Inflammatory macrophage treated with lipopolysaccharide for 4 hours (primary cell): Measurements from ENCODE around the gene THBS1.

Experiments used
- DNase-seq: peaks from one replicate; pipeline ENCODE4 v3.0.0-alpha.2; 2020

THBS1 gene

DNA sequence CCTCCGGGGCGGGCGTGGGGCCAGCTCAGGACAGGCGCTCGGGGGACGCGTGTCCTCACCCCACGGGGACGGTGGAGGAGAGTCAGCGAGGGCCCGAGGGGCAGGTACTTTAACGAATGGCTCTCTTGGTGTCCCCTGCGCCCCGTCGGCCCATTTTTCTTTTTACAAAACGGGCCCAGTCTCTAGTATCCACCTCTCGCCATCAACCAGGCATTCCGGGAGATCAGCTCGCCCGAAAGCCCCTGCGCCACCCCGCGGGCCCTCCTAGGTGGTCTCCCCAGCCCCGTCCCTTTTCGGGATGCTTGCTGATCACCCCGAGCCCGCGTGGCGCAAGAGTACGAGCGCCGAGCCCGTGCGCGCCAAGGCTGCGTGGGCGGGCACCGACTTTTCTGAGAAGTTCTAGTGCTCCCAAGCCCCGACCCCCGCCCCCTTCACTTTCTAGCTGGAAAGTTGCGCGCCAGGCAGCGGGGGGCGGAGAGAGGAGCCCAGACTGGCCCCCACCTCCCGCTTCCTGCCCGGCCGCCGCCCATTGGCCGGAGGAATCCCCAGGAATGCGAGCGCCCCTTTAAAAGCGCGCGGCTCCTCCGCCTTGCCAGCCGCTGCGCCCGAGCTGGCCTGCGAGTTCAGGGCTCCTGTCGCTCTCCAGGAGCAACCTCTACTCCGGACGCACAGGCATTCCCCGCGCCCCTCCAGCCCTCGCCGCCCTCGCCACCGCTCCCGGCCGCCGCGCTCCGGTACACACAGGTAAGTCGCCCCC lies at the start of gene THBS1:
THBS1 (plus strand) TSS at position 595 of the 757 bp plus-strand sequence. CDS start 779 bp downstream, outside the sequence.
- peak; percentile 18 for DNase-seq

- DNase-seq: no peak
Measured at GRCh38 chr15:39534996-39535395, 45.9 kb upstream of the THBS1 start.

DNA sequence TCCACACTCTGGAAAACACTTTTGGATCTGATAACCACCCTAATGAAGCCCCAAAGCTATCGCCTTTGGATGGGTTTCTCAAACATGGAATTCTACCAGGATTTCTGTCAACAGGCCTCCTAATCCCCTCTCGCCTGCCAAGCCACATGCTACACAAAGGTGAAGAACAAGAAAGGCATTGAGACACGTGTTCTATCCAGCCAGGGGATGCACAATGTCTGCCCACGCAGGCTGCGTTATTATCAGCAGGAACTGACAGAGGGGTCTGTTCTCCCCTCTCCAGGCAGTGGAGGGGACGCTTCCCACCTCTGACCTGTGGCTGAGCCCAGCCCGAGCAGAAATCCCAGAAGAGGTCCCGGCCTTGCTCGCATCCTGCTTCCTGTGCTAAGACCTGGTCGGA lies 45.4 kb upstream of the THBS1 start:
- no peak for DNase-seq

GRCh38 chr15:39538936-39539335 lies 41.9 kb upstream of the THBS1 start:
- no peak for DNase-seq

DNA sequence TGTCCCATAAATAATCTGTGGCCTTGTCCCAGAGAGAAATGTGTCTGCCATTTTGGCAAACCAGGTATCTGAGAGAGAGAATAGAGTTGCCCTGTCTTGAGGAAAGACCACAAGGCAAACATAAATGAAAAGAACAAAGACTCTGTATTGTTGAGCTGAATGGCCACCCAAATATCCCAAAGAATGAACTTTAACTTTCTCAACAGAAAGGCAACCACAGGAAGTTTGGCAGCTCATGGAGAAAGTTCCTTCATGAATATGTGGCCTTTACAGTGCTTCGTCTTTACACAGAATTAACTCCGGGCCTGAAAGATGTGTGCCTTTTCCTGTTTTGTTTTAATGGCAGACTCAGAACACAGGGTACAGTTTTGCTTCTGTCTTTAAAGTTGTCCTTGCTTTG lies 41.4 kb upstream of the THBS1 start:
- DNase-seq: no peak

DNA sequence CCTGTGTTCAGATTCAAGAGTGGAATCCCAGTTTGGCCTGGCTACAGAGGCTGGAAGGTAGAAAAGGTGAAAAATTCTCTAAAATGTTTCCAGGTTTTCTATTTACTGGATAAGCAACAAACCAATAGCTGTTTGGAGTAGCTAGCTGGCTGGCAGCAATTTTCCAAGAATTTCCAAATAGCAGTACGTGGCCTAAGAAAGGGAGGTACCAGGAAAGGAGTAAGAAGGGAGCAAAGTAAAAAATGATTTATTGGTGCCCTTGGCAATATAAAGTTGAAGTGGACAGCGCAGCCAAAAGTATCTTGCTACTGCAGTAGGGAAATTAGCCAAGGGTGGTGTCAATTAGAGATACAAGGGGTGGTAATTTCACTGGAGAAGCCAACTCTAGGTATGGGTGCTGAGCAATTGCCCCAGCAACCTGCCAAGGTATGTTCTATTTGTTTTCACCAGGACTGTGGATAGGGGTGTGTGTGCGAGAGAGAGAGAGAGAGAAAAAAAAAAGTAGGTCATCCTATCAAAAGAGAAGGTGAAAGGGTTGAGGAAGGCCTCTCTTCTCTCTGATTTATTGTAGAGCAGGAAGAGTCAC lies 40.8 kb upstream of the THBS1 start:
- no peak for DNase-seq

- no peak for DNase-seq
Measured at GRCh38 chr15:39542385-39543065, 38.4 kb upstream of the THBS1 start.

DNA sequence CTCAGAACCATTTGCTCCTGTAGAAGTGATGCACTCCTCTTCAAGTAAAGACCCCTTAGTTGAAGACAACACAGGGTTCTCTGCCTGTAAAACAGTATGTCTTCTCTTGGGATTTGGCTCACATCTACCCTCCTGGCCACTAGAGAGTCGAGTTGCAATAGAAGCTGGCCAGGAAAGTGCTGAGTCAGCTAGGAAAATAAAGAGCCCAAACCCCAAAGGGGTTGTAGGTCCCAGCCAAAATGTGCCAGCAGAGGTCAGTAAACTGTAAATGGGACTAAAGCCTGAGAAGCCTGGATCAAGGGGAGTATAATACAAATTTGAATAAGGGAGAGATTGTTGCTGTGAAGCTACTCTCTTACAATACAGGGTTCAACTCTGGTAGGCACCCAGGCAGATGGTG lies 37.2 kb upstream of the THBS1 start:
- DNase-seq: no peak

DNA sequence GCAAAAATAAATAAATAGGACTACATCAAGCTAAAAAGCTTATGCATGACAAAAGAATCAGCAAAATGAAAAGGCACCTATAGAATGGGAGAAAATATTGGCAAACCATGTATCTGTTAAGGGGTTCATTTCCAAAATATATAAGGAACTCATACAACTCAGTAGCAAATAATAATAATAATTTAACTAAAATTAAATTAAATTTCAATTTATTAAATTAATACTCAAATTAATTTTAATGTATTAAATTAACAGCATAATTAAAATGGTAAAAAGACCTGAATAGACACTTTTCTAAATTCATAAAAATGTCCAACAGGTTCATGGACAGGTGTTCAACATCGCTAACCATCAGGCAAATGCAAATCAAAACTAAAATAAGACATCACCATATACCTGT lies 34.0 kb upstream of the THBS1 start:
- no peak for DNase-seq

- no peak for DNase-seq
Measured at GRCh38 chr15:39548561-39548960, 32.3 kb upstream of the THBS1 start.

- DNase-seq: no peak
Measured at GRCh38 chr15:39549912-39550311, 31.0 kb upstream of the THBS1 start.

DNA sequence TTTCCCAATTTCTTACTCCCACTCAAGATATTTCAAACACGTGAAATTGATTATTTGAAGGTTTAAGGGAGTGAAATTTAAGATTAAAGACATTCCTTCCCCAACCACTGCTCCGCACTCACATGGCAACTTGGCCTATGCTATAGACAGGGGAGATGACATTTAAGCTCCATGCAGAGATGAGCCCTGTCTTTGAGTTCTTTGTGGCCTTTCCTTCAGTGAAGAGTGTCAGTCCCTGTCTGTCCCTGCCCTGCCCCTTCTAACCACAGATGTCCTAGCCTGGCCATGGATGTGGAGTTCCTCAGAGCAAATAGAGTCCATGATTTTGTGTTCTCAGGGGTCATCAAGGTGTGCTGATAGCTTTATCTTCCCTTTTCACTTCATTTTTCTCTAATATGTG lies 29.4 kb upstream of the THBS1 start:
- no peak for DNase-seq

GRCh38 chr15:39552556-39552955 lies 28.3 kb upstream of the THBS1 start:
- DNase-seq: no peak

DNA sequence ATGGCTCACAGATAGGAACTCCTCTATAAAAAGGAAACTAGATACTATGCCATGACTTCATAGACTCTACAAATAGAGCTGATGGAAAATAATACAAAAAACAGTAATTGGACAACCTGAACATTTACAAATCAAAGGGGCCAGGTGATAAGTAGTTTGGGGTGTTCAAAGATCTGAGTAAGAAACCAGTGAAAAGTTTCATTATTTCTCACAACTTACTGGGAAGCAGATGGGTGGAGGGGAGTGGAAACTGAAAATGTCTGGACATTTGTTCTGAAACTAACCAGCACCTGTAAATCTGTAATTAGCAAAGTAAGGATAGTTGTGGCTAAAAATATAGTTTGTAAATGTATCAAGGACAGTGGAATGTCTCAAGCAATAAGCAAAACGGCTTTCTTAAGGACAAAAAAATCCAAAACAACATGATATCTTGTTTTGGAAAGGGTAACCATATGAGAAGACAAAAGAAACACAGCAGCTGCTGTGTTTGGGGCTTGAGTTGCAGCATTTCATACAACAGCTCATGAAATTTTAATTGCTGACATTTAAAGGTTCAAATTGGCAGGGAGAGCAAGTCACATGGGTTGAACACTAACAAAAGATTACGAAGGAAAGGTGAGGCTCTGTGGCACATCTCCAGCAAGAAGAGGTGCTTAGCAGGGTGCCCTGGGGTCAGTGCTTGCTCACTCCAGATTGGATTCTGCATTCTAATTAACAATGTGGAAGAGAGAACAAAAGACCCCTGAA lies 26.8 kb upstream of the THBS1 start:
- DNase-seq: no peak

GRCh38 chr15:39554746-39555387 lies 26.0 kb upstream of the THBS1 start:
- no peak for DNase-seq

DNA sequence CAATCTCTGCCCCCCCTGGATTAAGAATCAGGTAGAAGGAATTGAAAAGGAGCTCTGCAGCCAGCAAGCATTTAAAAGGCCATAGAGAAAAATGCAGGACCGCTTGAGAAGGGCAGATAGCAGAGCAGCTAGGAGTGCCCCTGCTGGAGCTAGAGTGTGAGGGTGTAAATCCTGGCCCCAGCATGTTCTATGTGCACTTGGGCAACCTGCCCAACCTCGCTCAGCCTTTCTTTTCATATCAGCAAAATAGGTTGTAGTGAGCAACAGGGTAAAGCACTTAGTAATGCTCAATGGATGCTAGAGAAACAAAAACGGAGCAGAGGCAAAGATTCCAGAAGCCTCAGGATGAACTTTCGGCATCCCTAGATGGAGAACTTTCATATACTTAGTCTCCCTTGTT lies 25.0 kb upstream of the THBS1 start:
- no peak for DNase-seq

DNA sequence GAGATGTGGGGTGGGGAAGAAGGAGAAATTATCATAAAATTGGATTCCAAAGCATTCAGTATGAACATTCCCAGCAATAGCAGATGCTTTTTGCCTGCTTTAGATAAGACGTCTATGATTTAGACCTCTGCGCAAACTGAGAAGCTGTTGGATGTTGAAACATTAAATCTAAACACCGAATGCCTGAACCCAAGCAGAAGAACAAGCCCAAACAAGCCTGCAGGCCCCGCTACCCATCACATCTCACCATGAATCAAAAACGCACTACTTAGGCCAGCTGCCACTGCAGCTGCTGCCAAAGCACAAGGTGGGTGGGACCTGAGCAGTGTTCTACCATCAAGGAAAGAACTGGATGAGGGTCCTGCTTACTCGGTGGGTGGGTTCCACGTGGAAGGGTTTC lies 24.4 kb upstream of the THBS1 start:
- no peak for DNase-seq

DNA sequence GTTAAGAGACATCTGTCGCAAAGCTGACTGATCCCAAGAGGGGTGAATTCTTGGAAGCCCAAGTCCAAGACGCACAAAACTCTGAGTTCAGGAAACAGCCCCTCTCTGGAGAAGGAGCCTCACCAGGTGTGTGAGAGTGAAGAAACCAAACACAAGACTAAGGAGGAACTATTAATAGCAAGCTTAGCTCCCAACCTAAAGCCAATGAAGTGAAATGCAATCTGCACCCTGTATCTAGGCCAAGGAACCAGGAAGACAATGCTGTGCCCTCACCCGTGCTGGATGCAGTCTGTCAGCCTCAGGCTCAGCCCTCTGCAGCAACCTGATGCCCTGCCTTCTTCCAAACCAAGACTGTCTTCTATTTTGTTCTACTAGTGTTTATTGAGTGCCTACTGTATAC lies 22.5 kb upstream of the THBS1 start:
- no peak for DNase-seq

DNA sequence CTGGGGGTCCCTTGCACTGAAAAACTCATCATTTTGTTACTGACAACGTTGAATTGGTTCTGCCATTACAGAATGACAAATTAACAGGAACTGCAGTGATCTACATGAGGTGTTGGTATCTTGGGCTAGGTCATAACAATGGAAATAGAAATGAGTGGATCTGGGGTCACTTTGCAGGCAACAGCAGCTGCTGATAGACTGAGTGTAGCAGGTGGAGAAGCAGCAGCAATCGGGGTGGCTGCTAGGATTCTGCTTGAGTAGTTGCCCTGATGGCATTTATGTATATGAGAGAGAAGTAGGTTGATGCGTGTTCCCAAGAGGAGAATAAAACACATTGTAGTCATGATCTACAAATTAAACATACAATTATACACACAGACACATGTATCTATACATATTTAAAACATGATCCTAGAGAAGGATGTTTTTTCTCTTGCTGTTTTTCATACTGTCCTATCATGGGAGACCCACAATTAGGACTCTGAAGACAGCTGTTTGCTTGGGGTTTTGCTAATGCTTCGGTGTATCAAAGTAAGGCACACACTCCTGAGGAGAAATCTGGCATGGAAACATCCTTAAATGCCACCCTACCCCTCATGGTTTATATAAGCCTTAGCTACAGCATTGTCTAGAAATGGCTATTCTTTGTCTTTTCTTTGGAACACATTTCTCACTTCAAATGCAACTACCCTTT lies 15.8 kb upstream of the THBS1 start:
- no peak for DNase-seq

DNA sequence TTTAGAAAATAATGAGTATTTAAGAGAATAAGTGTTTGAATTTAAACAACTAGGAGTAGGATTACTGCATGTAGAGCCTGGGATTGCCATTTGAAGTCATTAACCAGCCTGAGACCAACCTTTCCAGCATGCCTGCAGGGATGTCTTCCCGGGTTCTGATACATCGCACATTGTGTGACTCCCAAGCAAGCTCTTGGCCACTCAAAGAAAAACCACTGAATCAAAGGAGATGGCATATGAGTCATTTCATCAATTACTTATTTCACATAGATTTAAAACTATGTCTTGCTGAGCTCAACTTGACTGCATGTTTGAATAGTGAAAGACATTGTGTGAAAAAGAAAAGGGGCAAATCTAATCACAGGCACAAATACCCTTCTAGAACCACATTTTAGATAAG lies 15.0 kb upstream of the THBS1 start:
- no peak for DNase-seq

DNA sequence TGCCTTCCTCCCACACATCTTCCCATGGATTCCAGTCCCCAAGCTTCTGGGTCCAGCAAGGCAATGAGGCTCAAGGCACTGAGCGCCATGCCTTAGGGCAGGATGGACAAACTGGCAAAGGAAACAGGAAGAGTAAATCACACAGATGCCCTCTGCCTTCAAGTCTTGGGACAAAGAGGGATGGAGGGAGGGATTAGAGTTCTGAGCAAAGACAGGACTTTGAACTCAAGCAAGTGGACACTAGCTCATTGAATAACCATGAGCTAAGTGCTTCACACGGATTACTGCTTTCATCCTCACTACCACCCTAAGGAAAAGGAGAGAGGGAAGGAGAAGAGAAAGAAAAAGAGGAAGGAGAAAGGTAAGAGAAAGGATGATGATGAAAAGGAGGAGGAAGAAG lies 7.6 kb upstream of the THBS1 start:
- no peak for DNase-seq

GRCh38 chr15:39573844-39574243 lies 7.0 kb upstream of the THBS1 start:
- DNase-seq: no peak
